Mesothelial cell of epicardium (in vitro differentiated cells): ENCODE data around the gene DGLUCY. TPM values are rescaled to one million over a fixed set of nuclear protein-coding genes. Genes with fewer than 3 reads are reported as not detected.
"Not testable (repeated sequence)": the region's sequence is repeated elsewhere in the genome, so short reads cannot be mapped to it uniquely, and the experiment has no call there.

Source experiments
- DNase-seq, 2 experiments: peaks; one replicate each; pipeline ENCODE4 v3.0.0; 2021; ENCODE audit warnings: low spot score in 2 of 2; ENCODE audit not compliant: unreplicated experiment in 2 of 2
- H3K27ac Mint-ChIP-seq: 2 replicates; pipeline ENCODE4 v1.8.0; 2021; ENCODE audit warnings: mixed read lengths
- H3K27me3 Mint-ChIP-seq: 2 replicates; pipeline ENCODE4 v1.8.0; 2021; ENCODE audit warnings: low read depth, mixed read lengths
- H3K36me3 Mint-ChIP-seq: 2 replicates; pipeline ENCODE4 v1.8.0; 2021; ENCODE audit warnings: mixed read lengths
- H3K4me1 Mint-ChIP-seq: 2 replicates; pipeline ENCODE4 v1.8.0; 2021; ENCODE audit warnings: mixed read lengths
- H3K4me3 Mint-ChIP-seq: 2 replicates; pipeline ENCODE4 v1.8.0; 2021; ENCODE audit warnings: mild to moderate bottlenecking, moderate library complexity, mixed read lengths
- H3K9me3 Mint-ChIP-seq: 2 replicates; pipeline ENCODE4 v1.8.0; 2021; ENCODE audit warnings: mixed read lengths
- total RNA-seq: library from RNA; stranded (reverse); gene quantifications from 3 replicates; pipeline ENCODE4 v1.2.1, GENCODE V29; 2021
- TF ChIP-seq, protein P1 (sequence below): fragments of 200-600 bp; sonication (generic); IDR thresholded peaks from one replicate; pipeline ENCODE4 v1.5.0; 2021; ENCODE audit warnings: antibody characterized with exemption; ENCODE audit not compliant: unreplicated experiment

Gene DGLUCY
- total RNA-seq, 1 donor from 2014 or later: 64.1 TPM

DNA sequence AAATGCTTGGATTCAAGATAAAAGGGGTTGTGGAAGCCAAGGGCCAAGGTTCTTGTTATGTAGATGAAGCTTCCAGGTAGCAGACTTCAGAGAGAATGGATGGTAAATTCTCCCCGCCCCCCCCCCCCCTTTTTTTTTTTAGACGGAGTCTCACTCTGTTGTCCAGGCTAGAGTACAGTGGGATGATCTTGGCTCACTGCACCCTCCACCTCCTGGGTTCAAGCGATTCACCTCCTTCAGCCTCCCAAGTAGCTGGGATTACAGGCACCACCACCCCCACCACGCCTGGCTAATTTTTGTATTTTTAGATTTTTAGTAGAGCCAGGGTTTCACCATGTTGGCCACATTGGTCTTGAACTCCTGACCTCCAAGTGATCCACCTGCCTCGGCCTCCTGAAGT, 4.1 kb downstream of the DGLUCY start:
- H3K27ac Mint-ChIP-seq: no peak overlapping the region
- peaks cover 12% of the 10 kb centered on the region for H3K9me3 Mint-ChIP-seq
- peaks cover 54% of the 10 kb centered on the region for H3K4me1 Mint-ChIP-seq
- H3K27me3 Mint-ChIP-seq: no peaks in the 10 kb centered on the region
- DNase-seq: no peak
- H3K4me3 Mint-ChIP-seq: no peak overlapping the region
- H3K36me3 Mint-ChIP-seq: peaks cover 26% of the 10 kb centered on the region
- TF ChIP-seq, protein P1, sequence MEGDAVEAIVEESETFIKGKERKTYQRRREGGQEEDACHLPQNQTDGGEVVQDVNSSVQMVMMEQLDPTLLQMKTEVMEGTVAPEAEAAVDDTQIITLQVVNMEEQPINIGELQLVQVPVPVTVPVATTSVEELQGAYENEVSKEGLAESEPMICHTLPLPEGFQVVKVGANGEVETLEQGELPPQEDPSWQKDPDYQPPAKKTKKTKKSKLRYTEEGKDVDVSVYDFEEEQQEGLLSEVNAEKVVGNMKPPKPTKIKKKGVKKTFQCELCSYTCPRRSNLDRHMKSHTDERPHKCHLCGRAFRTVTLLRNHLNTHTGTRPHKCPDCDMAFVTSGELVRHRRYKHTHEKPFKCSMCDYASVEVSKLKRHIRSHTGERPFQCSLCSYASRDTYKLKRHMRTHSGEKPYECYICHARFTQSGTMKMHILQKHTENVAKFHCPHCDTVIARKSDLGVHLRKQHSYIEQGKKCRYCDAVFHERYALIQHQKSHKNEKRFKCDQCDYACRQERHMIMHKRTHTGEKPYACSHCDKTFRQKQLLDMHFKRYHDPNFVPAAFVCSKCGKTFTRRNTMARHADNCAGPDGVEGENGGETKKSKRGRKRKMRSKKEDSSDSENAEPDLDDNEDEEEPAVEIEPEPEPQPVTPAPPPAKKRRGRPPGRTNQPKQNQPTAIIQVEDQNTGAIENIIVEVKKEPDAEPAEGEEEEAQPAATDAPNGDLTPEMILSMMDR: no peak

DNA sequence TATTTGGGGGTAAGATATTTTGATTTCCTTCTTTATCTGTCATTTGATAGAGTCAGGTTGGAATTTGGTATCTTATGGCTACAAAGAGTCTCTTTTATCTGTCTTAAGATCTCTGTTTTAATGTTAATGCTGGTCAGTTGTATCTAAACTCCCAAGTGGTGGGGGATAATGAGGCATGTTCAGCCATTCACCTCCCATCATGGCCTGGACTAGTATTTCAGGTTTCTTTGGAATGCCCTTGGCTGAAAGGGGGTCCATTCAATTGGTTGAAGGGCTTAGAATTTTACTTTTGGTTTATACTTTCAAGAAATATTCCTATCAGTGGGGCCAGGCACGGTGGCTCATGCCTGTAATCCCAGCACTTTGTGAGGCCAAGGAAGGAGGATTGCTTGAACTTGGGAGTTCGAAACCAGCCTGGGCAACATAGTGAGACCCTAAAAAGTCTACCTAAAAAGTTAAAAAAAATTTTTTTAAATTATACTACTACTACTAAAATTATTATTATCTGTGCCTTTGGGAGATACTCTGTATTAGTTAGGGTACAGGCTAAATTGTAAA, 4.7 kb downstream of the DGLUCY start:
- H3K27ac Mint-ChIP-seq: no peak overlapping the region
- TF ChIP-seq, protein P1: no peak
- H3K4me3 Mint-ChIP-seq: no peak overlapping the region
- H3K36me3 Mint-ChIP-seq: peaks cover 26% of the 10 kb centered on the region
- H3K9me3 Mint-ChIP-seq: peaks cover 12% of the 10 kb centered on the region
- no peaks in the 10 kb centered on the region for H3K27me3 Mint-ChIP-seq
- peaks cover 49% of the 10 kb centered on the region for H3K4me1 Mint-ChIP-seq
- no peak for DNase-seq

DNA sequence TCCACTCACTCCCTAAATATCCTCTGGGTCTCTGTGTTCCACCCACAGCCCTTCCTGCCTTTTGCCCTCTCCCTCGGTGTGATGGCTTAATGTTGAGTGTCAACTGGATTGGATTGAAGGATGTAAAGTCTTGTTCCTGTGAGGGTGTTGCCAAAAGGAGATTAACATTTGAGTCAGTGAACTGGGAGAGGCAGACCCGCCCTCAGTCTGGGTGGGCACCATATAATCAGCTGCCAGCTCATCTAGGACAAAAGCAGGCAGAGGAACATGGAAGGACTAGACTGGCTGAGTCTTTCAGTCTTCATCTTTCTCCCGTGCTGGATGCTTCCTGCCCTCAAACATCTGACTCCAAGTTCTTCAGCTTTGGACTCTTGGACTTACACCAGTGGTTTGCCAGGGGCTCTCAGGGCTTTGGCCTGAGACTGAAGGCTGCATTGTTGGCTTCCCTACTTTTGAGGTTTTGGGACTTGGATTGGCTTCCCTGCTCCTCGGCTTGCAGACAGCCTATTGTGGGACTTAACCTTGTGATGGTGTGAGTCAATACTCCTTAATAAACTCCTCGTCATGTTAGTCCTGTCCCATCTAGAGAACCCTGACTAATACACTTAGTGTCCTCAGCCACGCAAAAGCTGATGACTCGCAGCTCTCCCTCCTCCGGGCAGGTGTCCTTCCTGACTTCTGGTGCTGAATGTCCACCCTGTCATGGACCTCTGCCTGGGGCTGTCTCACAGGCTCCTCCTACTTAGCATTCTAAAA, 5.9 kb downstream of the DGLUCY start:
- Mint-ChIP-seq H3K36me3 (peaks cover 31% of the 10 kb centered on the region), H3K4me3 (no peak overlapping the region), H3K9me3 (peaks cover 14% of the 10 kb centered on the region), H3K4me1 (peaks cover 38% of the 10 kb centered on the region), H3K27ac (no peak overlapping the region), H3K27me3 (no peaks in the 10 kb centered on the region)
- TF ChIP-seq, protein P1: no peak
- DNase-seq: no peak

DNA sequence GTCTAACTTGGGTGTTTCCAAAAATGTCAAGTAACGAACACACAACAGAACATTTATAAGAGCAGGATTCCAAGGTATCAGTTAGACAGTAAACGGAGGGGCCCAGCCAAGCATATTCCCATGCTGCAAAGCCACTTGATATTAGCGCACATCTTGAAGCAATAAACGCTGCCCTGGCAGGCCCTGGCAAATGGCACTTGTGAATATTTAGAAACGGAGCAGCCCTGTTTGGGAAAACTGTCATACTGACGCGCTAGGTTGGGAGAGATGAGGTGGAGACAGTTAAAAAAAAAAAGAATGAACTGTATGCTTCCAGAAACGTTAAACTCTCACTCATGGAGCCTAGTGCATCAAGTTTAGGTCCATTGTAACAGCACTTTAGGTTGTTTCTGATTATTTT, 9.3 kb downstream of the DGLUCY start:
- Mint-ChIP-seq H3K27me3 (no peaks in the 10 kb centered on the region), H3K9me3 (peaks cover 21% of the 10 kb centered on the region), H3K4me1 (peaks cover 10% of the 10 kb centered on the region), H3K4me3 (no peak overlapping the region), H3K27ac (no peak overlapping the region), H3K36me3 (peaks cover 49% of the 10 kb centered on the region)
- TF ChIP-seq, protein P1: no peak
- no peak for DNase-seq

DNA sequence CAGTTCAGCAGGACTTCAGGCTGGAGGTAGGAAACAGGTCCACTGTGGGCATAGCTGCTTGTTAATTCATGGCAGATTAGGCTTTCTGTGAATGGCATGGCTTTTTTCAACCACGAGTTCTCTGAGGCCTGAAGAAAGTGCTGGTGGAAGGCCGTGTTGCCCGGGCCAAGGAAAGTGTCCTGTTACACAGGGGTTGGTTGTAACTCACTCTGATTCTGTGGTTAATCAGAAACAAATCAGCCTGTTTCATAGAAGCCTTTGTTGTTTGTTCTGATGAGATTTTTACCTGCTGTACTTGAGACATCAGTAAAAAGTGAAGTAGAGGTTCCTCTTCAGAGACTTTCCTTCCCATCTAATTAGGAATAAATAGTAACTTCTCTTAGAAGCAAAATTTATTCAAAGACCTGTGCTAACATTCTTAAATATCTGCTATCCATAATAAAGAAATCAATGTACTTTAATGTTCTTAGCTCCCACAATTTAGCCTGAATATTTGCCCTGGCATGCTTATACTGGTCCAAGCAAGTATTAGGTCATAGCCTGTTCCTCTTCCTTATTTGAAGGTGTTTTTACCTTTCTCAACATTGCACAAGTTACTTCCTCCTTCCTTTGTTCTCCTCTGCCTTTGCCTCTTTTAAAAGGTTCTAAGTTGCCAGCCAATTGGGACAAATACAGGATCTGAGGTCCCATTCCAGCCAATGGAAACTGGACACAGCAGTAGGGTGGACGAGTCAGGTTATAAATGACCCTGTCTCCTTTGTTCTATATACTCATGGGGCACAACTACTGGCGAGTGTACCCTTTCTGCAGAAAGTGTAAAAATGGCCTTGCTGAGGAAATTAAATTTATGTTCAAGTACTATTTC, 10.8 kb downstream of the DGLUCY start:
- Mint-ChIP-seq H3K27ac (peak overlapping the region; percentile 1), H3K36me3 (peaks cover 42% of the 10 kb centered on the region)
- DNase-seq, H3K4me3 Mint-ChIP-seq, H3K4me1 Mint-ChIP-seq, H3K9me3 Mint-ChIP-seq, H3K27me3 Mint-ChIP-seq: not testable (repeated sequence)

DNA sequence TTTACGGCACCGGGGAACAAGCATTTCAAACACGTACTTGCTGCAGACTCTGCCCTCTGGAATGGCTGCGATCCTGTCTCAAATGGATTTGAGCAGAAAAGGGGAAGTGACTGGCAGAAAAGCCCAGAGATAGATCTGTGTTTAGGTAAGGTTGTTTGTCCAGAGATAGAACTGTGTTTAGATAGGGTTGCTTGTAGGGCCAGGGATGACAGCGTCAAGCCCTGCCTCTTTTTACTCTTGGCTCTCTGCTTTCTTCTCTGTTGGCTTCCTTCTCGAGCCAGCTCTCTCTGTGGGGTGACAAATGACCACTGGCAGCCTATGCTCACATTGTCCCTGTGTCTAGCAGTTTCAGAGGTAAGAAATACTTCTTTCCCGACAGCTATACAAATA, 11.4 kb downstream of the DGLUCY start:
- no peak overlapping the region for H3K27ac Mint-ChIP-seq
- TF ChIP-seq, protein P1: no peak
- DNase-seq: no peak
- H3K36me3 Mint-ChIP-seq: peaks cover 42% of the 10 kb centered on the region
- H3K9me3 Mint-ChIP-seq: peaks cover 9% of the 10 kb centered on the region
- no peaks in the 10 kb centered on the region for H3K27me3 Mint-ChIP-seq
- H3K4me1 Mint-ChIP-seq: no peaks in the 10 kb centered on the region
- no peak overlapping the region for H3K4me3 Mint-ChIP-seq
